Prostate gland (tissue), 2 donors: ENCODE data around the gene RSPH4A. TPM values are rescaled to one million over a fixed set of nuclear protein-coding genes. Genes with fewer than 3 reads are reported as not detected.

Experiments used
- DNase-seq: peaks from one replicate; pipeline ENCODE4 v3.0.0-alpha.2; 2019; ENCODE audit warnings: low spot score
- H3K27ac ChIP-seq, 2 donors: fragments of 200-600 bp; sonication (generic); 2 replicates each; pipeline ENCODE4 v1.5.1; 2017 to 2019
- H3K27me3 ChIP-seq: fragments of 200-600 bp; sonication (generic); replicated peaks from 2 replicates; pipeline ENCODE4 v1.5.1; 2019; ENCODE audit not compliant: insufficient read depth
- H3K36me3 ChIP-seq, 2 donors: fragments of 200-600 bp; sonication (generic); 1 replicate in 1 of 2; 2 replicates in 1 of 2; pipeline versions ENCODE4 v1.5.1 to v1.8.1; 2017 to 2019
- H3K4me1 ChIP-seq: fragments of 200-600 bp; sonication (generic); replicated peaks from 2 replicates; pipeline ENCODE4 v1.5.1; 2019
- H3K4me3 ChIP-seq, 2 donors: fragments of 200-600 bp; sonication (generic); 2 replicates each; pipeline ENCODE4 v1.5.1; 2017 to 2019
- H3K9me3 ChIP-seq: fragments of 200-600 bp; sonication (generic); 2 replicates; pipeline ENCODE4 v1.5.1; 2017
- POLR2A ChIP-seq: fragments of 450-650 bp; IDR thresholded peaks from one replicate; pipeline ENCODE4 v1.6.1; 2016; ENCODE audit warnings: antibody characterized with exemption, mild to moderate bottlenecking
- POLR2AphosphoS5 ChIP-seq: sonication (generic); formaldehyde crosslinking; IDR thresholded peaks from one replicate; pipeline ENCODE4 v1.6.1; 2017; ENCODE audit warnings: antibody characterized with exemption
- WGBS: methylation state at CpG from one replicate; pipeline ENCODE4 v1.1.5; 2018; 5-methylcytosine and 5-hydroxymethylcytosine counted together
- intact Hi-C: fragments of 100-400 bp; cut with DNase I; formaldehyde crosslinking; loops from one replicate; pipeline ENCODE4 v1.14.2; 2022
- total RNA-seq, 2 donors: library from RNA; depleted of rRNA; stranded (reverse); fragments of >200 nt; gene quantifications; one replicate each; pipeline ENCODE4 v1.1.0, GENCODE V29; 2016
- TF ChIP-seq, protein P1 (sequence below), 4 experiments: fragments of 200-600 bp in 2 of 4; fragments of 450-650 bp in 2 of 4; sonication (generic) in 2 of 4; IDR thresholded peaks; 1 replicate in 3 of 4; 2 replicates in 1 of 4; pipeline ENCODE4 v1.5.1; 2016 to 2019; ENCODE audit warnings: antibody characterized with exemption in 4 of 4, mild to moderate bottlenecking in 2 of 4, moderate library complexity in 2 of 4

RSPH4A gene
- total RNA-seq, 2 donors from 2014 or later, result 0.23 to 1.5 TPM

DNA sequence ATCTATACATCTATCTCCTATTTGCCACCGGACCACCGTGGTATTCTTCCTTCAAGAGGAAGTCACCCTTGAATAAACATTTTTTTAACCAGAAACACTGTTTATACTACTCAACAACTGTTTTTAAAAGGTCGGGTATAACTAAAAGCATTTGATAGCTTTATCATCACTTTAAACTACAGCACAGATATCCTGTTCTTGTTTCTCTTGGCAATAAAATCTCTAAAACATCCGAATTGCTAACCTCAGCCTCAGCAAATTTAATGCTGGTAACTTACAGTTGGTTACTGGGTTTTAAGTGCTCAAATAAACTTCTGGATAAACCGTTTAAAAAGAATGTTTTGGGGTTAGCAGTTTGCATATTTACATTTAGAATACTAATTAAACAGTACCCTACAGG is 31.9 kb downstream of the RSPH4A start:
- intact Hi-C loops, result no loop called here

GRCh38 chr6:116649129-116649528 is 32.9 kb downstream of the RSPH4A start:
- H3K4me3 ChIP-seq, result no peak overlapping the region
- intact Hi-C loops, result no loop called here
- no peaks in the 10 kb centered on the region for H3K9me3 ChIP-seq
- no peaks in the 10 kb centered on the region for H3K27me3 ChIP-seq
- no peak for TF ChIP-seq POLR2AphosphoS5
- no peak for TF ChIP-seq POLR2A
- TF ChIP-seq, protein P1, sequence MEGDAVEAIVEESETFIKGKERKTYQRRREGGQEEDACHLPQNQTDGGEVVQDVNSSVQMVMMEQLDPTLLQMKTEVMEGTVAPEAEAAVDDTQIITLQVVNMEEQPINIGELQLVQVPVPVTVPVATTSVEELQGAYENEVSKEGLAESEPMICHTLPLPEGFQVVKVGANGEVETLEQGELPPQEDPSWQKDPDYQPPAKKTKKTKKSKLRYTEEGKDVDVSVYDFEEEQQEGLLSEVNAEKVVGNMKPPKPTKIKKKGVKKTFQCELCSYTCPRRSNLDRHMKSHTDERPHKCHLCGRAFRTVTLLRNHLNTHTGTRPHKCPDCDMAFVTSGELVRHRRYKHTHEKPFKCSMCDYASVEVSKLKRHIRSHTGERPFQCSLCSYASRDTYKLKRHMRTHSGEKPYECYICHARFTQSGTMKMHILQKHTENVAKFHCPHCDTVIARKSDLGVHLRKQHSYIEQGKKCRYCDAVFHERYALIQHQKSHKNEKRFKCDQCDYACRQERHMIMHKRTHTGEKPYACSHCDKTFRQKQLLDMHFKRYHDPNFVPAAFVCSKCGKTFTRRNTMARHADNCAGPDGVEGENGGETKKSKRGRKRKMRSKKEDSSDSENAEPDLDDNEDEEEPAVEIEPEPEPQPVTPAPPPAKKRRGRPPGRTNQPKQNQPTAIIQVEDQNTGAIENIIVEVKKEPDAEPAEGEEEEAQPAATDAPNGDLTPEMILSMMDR (IDR thresholded peaks at IDR 0.05), result no peak
- H3K4me1 ChIP-seq, result no peaks in the 10 kb centered on the region
- H3K36me3 ChIP-seq, result no peaks in the 10 kb centered on the region
- H3K27ac ChIP-seq, result no peak overlapping the region
- WGBS, result 69% methylated on average over 3 of the region's 3 CpGs
- no peak for DNase-seq

More for the DNA sequence above, 31.9 kb downstream of the RSPH4A start:
- no peak for DNase-seq
- no peaks in the 10 kb centered on the region for H3K9me3 ChIP-seq
- H3K27me3 ChIP-seq, result no peaks in the 10 kb centered on the region
- 17% methylated on average over 5 of the region's 5 CpGs for WGBS
- no peak overlapping the region for H3K27ac ChIP-seq
- no peak overlapping the region for H3K4me3 ChIP-seq
- H3K36me3 ChIP-seq, result no peaks in the 10 kb centered on the region
- H3K4me1 ChIP-seq, result no peaks in the 10 kb centered on the region
- TF ChIP-seq, protein P1 (IDR thresholded peaks at IDR 0.05), result no peak
- TF ChIP-seq POLR2A (no peak), POLR2AphosphoS5 (no peak)

- Histone ChIP-seq H3K4me1 (no peaks in the 10 kb centered on the region), H3K36me3 (no peaks in the 10 kb centered on the region), H3K27ac (no peak overlapping the region), H3K27me3 (no peaks in the 10 kb centered on the region), H3K9me3 (no peaks in the 10 kb centered on the region), H3K4me3 (no peak overlapping the region)
- 90% methylated on average over 4 of the region's 4 CpGs for WGBS
- DNase-seq, result no peak
- intact Hi-C loops, result no loop called here
- TF ChIP-seq, protein P1 (IDR thresholded peaks at IDR 0.05), result no peak
- TF ChIP-seq POLR2AphosphoS5, result no peak
- no peak for TF ChIP-seq POLR2A
These were observed 35.6 kb downstream of the RSPH4A start for GRCh38 chr6:116651916-116652315.

DNA sequence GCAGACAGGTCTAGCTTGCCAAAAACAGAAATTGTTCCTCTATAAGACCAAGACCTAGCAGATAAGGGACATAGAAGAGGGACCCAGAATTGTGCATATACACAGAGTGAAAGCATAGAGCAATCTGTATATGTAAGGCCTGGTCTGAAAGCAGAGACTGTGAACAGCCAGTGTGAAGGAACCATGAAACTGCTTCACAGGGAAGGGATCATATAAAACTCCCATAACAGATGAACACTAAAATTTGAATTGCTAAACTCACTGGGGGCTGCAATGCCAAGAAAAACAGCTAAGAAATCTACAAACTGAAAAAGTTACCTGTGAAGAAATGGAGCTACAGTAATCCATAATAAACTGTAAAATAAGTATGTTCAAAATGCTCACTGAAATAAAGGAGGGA is 45.3 kb downstream of the RSPH4A start:
- TF ChIP-seq POLR2A (no peak), POLR2AphosphoS5 (no peak)
- TF ChIP-seq, protein P1 (IDR thresholded peaks at IDR 0.05), result no peak
- Histone ChIP-seq H3K27me3 (no peaks in the 10 kb centered on the region), H3K4me1 (no peaks in the 10 kb centered on the region), H3K27ac (no peak overlapping the region), H3K36me3 (no peaks in the 10 kb centered on the region), H3K4me3 (no peak overlapping the region), H3K9me3 (no peaks in the 10 kb centered on the region)
- no peak for DNase-seq
- intact Hi-C loops, result no loop called here

DNA sequence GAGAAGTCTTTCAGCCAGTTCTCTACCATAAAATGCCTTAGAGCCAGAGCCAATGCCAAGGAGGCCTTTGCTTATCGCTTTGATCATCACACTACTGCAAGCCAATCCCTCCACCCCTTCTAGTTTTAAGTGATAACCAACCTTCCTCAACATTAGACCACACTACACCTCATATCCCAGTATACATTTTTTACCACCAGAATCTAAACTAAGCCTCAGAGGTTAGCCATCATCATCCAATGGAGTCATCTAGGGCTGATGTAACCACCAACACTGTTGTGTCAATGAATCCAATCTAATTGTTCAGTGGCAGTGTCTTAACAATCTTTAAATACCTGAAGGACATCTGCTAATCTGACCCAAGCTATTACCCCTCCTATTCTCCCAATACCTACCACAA is 45.9 kb downstream of the RSPH4A start:
- no peaks in the 10 kb centered on the region for H3K27me3 ChIP-seq
- TF ChIP-seq POLR2A (no peak), POLR2AphosphoS5 (no peak)
- TF ChIP-seq, protein P1 (IDR thresholded peaks at IDR 0.05), result no peak
- no peak overlapping the region for H3K4me3 ChIP-seq
- intact Hi-C loops, result no loop called here
- WGBS, result 90% methylated on average over 1 of the region's 1 CpG
- no peak overlapping the region for H3K27ac ChIP-seq
- no peak for DNase-seq
- no peaks in the 10 kb centered on the region for H3K36me3 ChIP-seq
- no peaks in the 10 kb centered on the region for H3K9me3 ChIP-seq
- no peaks in the 10 kb centered on the region for H3K4me1 ChIP-seq
